ENCODE data around the gene CSH2. TPM values are rescaled to one million over a fixed set of nuclear protein-coding genes. Genes with fewer than 3 reads are reported as not detected.
A peak's percentile ranks its signal among the peaks of the same experiment; 100 is the strongest.

Gene CSH2
- total and polyA plus RNA-seq, 2 of the 13 experiments (the other 11 are each of a cell fraction or from before 2014, with no cell fraction given) = not detected

GRCh38 chr17:63847525-63848249, 25.8 kb downstream of the CSH2 start:
- in situ Hi-C loops (cut with HindIII; ENCODE audit: extremely low pct_ligation_motif_present, low pct_unique_long_range_greater_than_20kb) = loop anchor here (10.0 kb wide), 1 partner anchor 657 kb away; the partner anchor contains the start of genes CEP95 and DDX5
- CTCF ChIA-PET (ENCODE audit: low intra/inter-chr PET ratio, low total read pairs) = no interaction called here

GRCh38 chr17:63845509-63845908, 28.0 kb downstream of the CSH2 start:
- ATAC-seq = no peak
- Histone ChIP-seq H3K27me3 (ENCODE audit: control insufficient read depth in 1 of 2, insufficient read depth in 2 of 2, low read length in 2 of 2) (no peaks in the 10 kb centered on the region; a peak in 1 of 5 replicates), H2AFZ (ENCODE audit: low read length) (no peak overlapping the region), H3K9me3 (ENCODE audit: low read length) (no peaks in the 10 kb centered on the region), H3K79me2 (ENCODE audit: insufficient read depth, low read length) (peaks cover 16% of the 10 kb centered on the region), H3K36me3 (replicated peaks in 1 of 2; ENCODE audit: control insufficient read depth in 1 of 2, insufficient read depth in 2 of 2, low read length in 2 of 2) (no peaks in the 10 kb centered on the region), H3K27ac (ENCODE audit: extremely low read length, insufficient read depth, low read length) (no peak overlapping the region), H3K4me1 (ENCODE audit: insufficient read depth, low read length) (peaks cover 23% of the 10 kb centered on the region), H3K4me3 (replicated peaks in 1 of 3; ENCODE audit: insufficient read depth in 1 of 3, low read depth in 2 of 3, low read length in 3 of 3) (no peak overlapping the region), H3K9ac (ENCODE audit: insufficient read depth, low read depth, low read length) (no peak overlapping the region), H3K4me2 (ENCODE audit: low read depth, low read length) (no peak overlapping the region), H4K20me1 (ENCODE audit: insufficient read depth, low read length) (peaks cover 3% of the 10 kb centered on the region; the same call in 1 of the 2 replicates)
- POLR2A ChIA-PET = no interaction called here
- no peak for DNase-seq (ENCODE audit: low spot score)
- intact Hi-C loops (cut with micrococcal nuclease; ENCODE audit: unreplicated experiment) (no loop called here), in situ Hi-C loops (cut with HindIII; ENCODE audit: extremely low pct_ligation_motif_present, low pct_unique_long_range_greater_than_20kb) (loop anchor here (10.0 kb wide), 1 partner anchor 659 kb away; the partner anchor contains the start of genes CEP95 and DDX5)
- CTCF ChIA-PET (ENCODE audit: low intra/inter-chr PET ratio, low total read pairs) = no interaction called here
- no peak for FAIRE-seq
- BruUV-seq (replicated peaks) = no TSS peak
- WGBS (ENCODE audit: low lambda C conversion rate) = 15% methylated on average over 1 of the region's 1 CpG
- TF ChIP-seq TFAP4 (IDR thresholded peaks at IDR 0.05; ENCODE audit: borderline replicate concordance, low read depth) = no peak
- TF ChIP-seq CEBPB (IDR thresholded peaks at IDR 0.05; ENCODE audit: borderline replicate concordance, low read depth, low read length) = peak; percentile 79

More at GRCh38 chr17:63847525-63848249, 25.8 kb downstream of the CSH2 start:
- ATAC-seq (no peak), DNase-seq (ENCODE audit: low spot score) (no peak), FAIRE-seq (no peak)
- Histone ChIP-seq H3K4me2 (ENCODE audit: low read depth, low read length) (no peak overlapping the region), H3K27ac (ENCODE audit: extremely low read length, insufficient read depth, low read length) (no peak overlapping the region), H3K4me3 (replicated peaks in 1 of 3; ENCODE audit: insufficient read depth in 1 of 3, low read depth in 2 of 3, low read length in 3 of 3) (no peak overlapping the region), H3K9ac (ENCODE audit: insufficient read depth, low read depth, low read length) (no peak overlapping the region), H4K20me1 (ENCODE audit: insufficient read depth, low read length) (no peaks in the 10 kb centered on the region), H3K79me2 (ENCODE audit: insufficient read depth, low read length) (no peaks in the 10 kb centered on the region), H3K9me3 (ENCODE audit: low read length) (no peaks in the 10 kb centered on the region), H2AFZ (ENCODE audit: low read length) (no peak overlapping the region), H3K27me3 (ENCODE audit: control insufficient read depth in 1 of 2, insufficient read depth in 2 of 2, low read length in 2 of 2) (no peaks in the 10 kb centered on the region; a peak in 1 of 5 replicates), H3K4me1 (ENCODE audit: insufficient read depth, low read length) (peaks cover 30% of the 10 kb centered on the region), H3K36me3 (replicated peaks in 1 of 2; ENCODE audit: control insufficient read depth in 1 of 2, insufficient read depth in 2 of 2, low read length in 2 of 2) (no peaks in the 10 kb centered on the region)
- intact Hi-C loops (cut with micrococcal nuclease; ENCODE audit: unreplicated experiment) = no loop called here
- 76% methylated on average over 3 of the region's 3 CpGs for WGBS (ENCODE audit: low lambda C conversion rate)
- no TSS peak for BruUV-seq (replicated peaks)
- POLR2A ChIA-PET = no interaction called here
- TF ChIP-seq ZBTB14 (CRISPR knock-in tag; IDR thresholded peaks at IDR 0.05) (no peak), JARID2 (CRISPR knock-in tag; IDR thresholded peaks at IDR 0.05; ENCODE audit: insufficient replicate concordance) (no peak), ZNF850 (CRISPR knock-in tag; conservative IDR thresholded peaks at IDR 0.05) (no peak), NR3C1 (CRISPR knock-in tag; IDR thresholded peaks at IDR 0.05) (no peak), ZNF205 (CRISPR knock-in tag; IDR thresholded peaks at IDR 0.05) (no peak), TEAD3 (CRISPR knock-in tag; optimal IDR thresholded peaks at IDR 0.05; ENCODE audit: borderline replicate concordance) (no peak), ZC3H13 (CRISPR knock-in tag; IDR thresholded peaks at IDR 0.05) (no peak)
